PC-3 (cell line): ENCODE measurements around the gene TRAF1. TPM values are rescaled to one million over a fixed set of nuclear protein-coding genes. Genes with fewer than 3 reads are reported as not detected.

Source experiments
- ATAC-seq: fragments of 200-7000 bp; cut with Tn5 transposase; 2 replicates; pipeline ENCODE4 v1.9.1; 2020; ENCODE audit warnings: mild to moderate bottlenecking, moderate library complexity
- BruUV-seq: library from RNA; stranded (reverse); fragments of 400-500 nt; replicated peaks from 2 replicates; lab custom pipeline; 2021; lab: Mats Ljungman, UMichigan
- CTCF ChIA-PET: fragments of 300-600 bp; sonication (Branson Sonifier 250); formaldehyde crosslinking; loops from one replicate; lab custom pipeline; 2022; ENCODE audit warnings: antibody characterized with exemption; lab: Charles Lee
- POLR2A ChIA-PET: fragments of 300-600 bp; sonication (Branson Sonifier 250); formaldehyde crosslinking; loops from one replicate; lab custom pipeline; 2022; ENCODE audit warnings: antibody characterized with exemption; ENCODE audit not compliant: unreplicated experiment; lab: Charles Lee
- DNase-seq: peaks from one replicate; pipeline ENCODE4 v3.0.0-alpha.2; 2015
- H2AFZ ChIP-seq: fragments of 300-600 bp; sonication (generic); 2 replicates; pipeline ENCODE4 v1.6.0; 2016; ENCODE audit warnings: antibody characterized with exemption, low read length
- H3F3A ChIP-seq: fragments of 300-600 bp; sonication (generic); one replicate; pipeline ENCODE4 v1.6.0; 2017; ENCODE audit warnings: antibody characterized with exemption, low read length, control low read depth, mild to moderate bottlenecking; ENCODE audit not compliant: unreplicated experiment
- H3K27ac ChIP-seq: fragments of 300-600 bp; sonication (generic); 2 replicates; pipeline ENCODE4 v1.5.1; 2016; ENCODE audit warnings: mild to moderate bottlenecking, low read length
- H3K27me3 ChIP-seq: fragments of 300-600 bp; sonication (generic); 2 replicates; pipeline ENCODE4 v1.6.1; 2016; ENCODE audit warnings: low read length, mixed read lengths
- H3K36me3 ChIP-seq: fragments of 300-600 bp; sonication (generic); 2 replicates; pipeline ENCODE4 v1.6.1; 2016; ENCODE audit warnings: low read depth, mixed run types, low read length, mixed read lengths
- H3K4me1 ChIP-seq: fragments of 300-600 bp; sonication (generic); 2 replicates; pipeline ENCODE4 v1.5.1; 2016; ENCODE audit warnings: low read length; ENCODE audit not compliant: insufficient read depth
- H3K4me2 ChIP-seq: fragments of 300-600 bp; sonication (generic); 2 replicates; pipeline ENCODE4 v1.6.0; 2016; ENCODE audit warnings: low read length
- H3K4me3 ChIP-seq: fragments of 300-600 bp; sonication (generic); 2 replicates; pipeline ENCODE4 v1.5.1; 2016; ENCODE audit warnings: mild to moderate bottlenecking, low read length, mixed read lengths
- H3K79me2 ChIP-seq: fragments of 300-600 bp; sonication (generic); 2 replicates; pipeline ENCODE4 v1.6.1; 2017; ENCODE audit warnings: low read length, mixed read lengths
- H3K9ac ChIP-seq: fragments of 300-600 bp; sonication (generic); 2 replicates; pipeline ENCODE4 v1.6.0; 2016; ENCODE audit warnings: mild to moderate bottlenecking, low read length
- H3K9me2 ChIP-seq: fragments of 300-600 bp; sonication (generic); replicated peaks from 2 replicates; pipeline ENCODE4 v1.6.1; 2016; ENCODE audit warnings: mixed run types, low read length, mixed read lengths
- H3K9me3 ChIP-seq: fragments of 300-600 bp; sonication (generic); 2 replicates; pipeline ENCODE4 v1.6.1; 2016; ENCODE audit warnings: low read length, mixed read lengths
- H4K20me1 ChIP-seq: fragments of 300-600 bp; sonication (generic); 2 replicates; pipeline ENCODE4 v1.6.1; 2016; ENCODE audit warnings: low read length, mixed read lengths
- CTCF ChIP-seq: fragments of 300-600 bp; sonication (generic); conservative IDR thresholded peaks from 2 replicates; pipeline ENCODE4 v1.5.1; 2017; ENCODE audit warnings: antibody characterized with exemption, low read depth, mild to moderate bottlenecking, low read length
- EZH2 ChIP-seq: fragments of 300-600 bp; sonication (generic); IDR thresholded peaks from one replicate; pipeline ENCODE4 v1.6.1; 2017; ENCODE audit warnings: antibody characterized with exemption, mild to moderate bottlenecking, low read length; ENCODE audit not compliant: unreplicated experiment
- EZH2phosphoT487 ChIP-seq: fragments of 300-600 bp; sonication (generic); IDR thresholded peaks from 2 replicates; pipeline ENCODE4 v1.6.1; 2018; ENCODE audit warnings: mild to moderate bottlenecking, antibody characterized with exemption, low read length, borderline replicate concordance
- intact Hi-C: fragments of 100-400 bp; cut with micrococcal nuclease; formaldehyde crosslinking; loops from 2 replicates; pipeline ENCODE4 v1.9.0; 2023
- total RNA-seq: library from RNA; depleted of rRNA; stranded (reverse); fragments of >200 nt; gene quantifications from 2 replicates; pipeline ENCODE4 v1.2.3, GENCODE V29; 2014

Gene TRAF1
- total RNA-seq, 1 experiment from 2014 or later = 0.15 TPM

GRCh38 chr9:120942186-120943001 is 15.8 kb upstream of the TRAF1 start:
- no TSS peak for BruUV-seq
- Histone ChIP-seq H3K36me3 (no peaks in the 10 kb centered on the region), H3K27ac (peak overlapping the region; percentile 61), H3K9me3 (no peaks in the 10 kb centered on the region), H3K27me3 (no peaks in the 10 kb centered on the region), H3K79me2 (no peaks in the 10 kb centered on the region), H3K9me2 (no peaks in the 10 kb centered on the region), H2AFZ (peak overlapping the region; percentile 31; the same call in 1 of the 2 replicates), H3K4me1 (peaks cover 58% of the 10 kb centered on the region), H3F3A (peaks cover 8% of the 10 kb centered on the region), H3K4me3 (no peak overlapping the region; the same call in 1 of the 2 replicates), H3K4me2 (peak overlapping the region; percentile 77), H4K20me1 (no peaks in the 10 kb centered on the region), H3K9ac (no peak overlapping the region)
- ChIA-PET POLR2A (no interaction called here), CTCF (no interaction called here)
- no peak for TF ChIP-seq EZH2phosphoT487
- TF ChIP-seq CTCF = no peak
- TF ChIP-seq EZH2 = no peak
- ATAC-seq (peak; percentile 47), DNase-seq (peak; percentile 83)
- intact Hi-C loops = loop anchor here (5.0 kb wide), 1 partner anchor 130 kb away; the partner anchor contains the start of gene CNTRL

DNA sequence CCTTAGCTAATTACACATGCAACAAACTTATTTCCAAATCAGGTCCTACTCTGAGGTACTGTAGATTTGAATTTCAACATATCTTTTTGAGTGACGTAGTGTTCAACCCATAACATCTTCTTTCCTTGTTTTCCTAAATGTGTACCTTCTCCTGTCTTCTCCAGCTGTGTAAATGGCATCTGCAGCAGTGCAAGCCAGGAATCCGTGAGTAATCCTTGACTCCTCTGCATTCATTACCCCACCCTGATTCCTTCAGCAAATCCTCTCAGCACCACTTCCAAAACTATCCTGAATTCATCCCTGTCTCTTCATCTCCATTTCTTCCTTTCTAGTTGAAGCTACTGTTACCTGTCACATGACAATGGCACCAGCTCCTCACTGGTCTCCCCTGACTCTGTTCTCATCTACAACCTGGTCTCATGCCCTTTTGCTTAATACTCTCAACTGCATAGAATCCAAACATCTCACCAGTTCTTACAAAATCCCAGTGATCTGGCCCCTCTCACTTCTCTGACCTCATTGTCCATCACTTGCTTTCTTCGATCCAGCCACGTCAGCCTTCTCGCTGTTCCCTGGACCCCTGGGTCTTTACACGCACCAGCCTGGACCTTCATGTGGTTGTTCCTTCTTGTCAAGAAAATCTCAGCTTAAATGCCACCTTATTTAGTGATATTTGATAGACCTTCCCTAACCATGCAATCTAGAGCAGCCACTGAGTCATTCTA is 14.6 kb upstream of the TRAF1 start:
- Histone ChIP-seq H3K9me2 (no peaks in the 10 kb centered on the region), H3K4me2 (peak overlapping the region; percentile 77), H2AFZ (no peak overlapping the region), H3K79me2 (no peaks in the 10 kb centered on the region), H3K36me3 (no peaks in the 10 kb centered on the region; the same call in 1 of the 2 replicates), H3K9ac (no peak overlapping the region), H3K27ac (peak overlapping the region; percentile 61), H4K20me1 (no peaks in the 10 kb centered on the region), H3K4me3 (peak overlapping the region; percentile 38; the same call in 1 of the 2 replicates), H3F3A (peaks cover 8% of the 10 kb centered on the region), H3K9me3 (no peaks in the 10 kb centered on the region), H3K27me3 (no peaks in the 10 kb centered on the region), H3K4me1 (peaks cover 57% of the 10 kb centered on the region)
- intact Hi-C loops = loop anchor here (5.0 kb wide), 1 partner anchor 131 kb away; the partner anchor contains the start of gene CNTRL
- CTCF ChIA-PET = interaction anchor here (0.8 kb wide), 1 partner anchor 40 kb away, joined by 3 read pairs; no protein-coding TSS in a partner anchor
- BruUV-seq = TSS peak; percentile 83
- ATAC-seq (peak; percentile 60), DNase-seq (peak; percentile 82)
- TF ChIP-seq EZH2 (no peak), EZH2phosphoT487 (no peak), CTCF (no peak)
- POLR2A ChIA-PET = no interaction called here
